HepG2 (cell line): ENCODE measurements around the gene NPDC1. TPM values are rescaled to one million over a fixed set of nuclear protein-coding genes. Genes with fewer than 3 reads are reported as not detected.

Experiments
- CREM ChIP-seq, 2 experiments: sonication (generic) in 1 of 2; formaldehyde crosslinking in 1 of 2; IDR thresholded peaks; 2 replicates each; pipeline versions ENCODE4 v1.4.0 to v1.6.1; 2016 to 2020; ENCODE audit warnings: antibody characterized with exemption in 1 of 2, mild to moderate bottlenecking in 1 of 2, missing genetic modification reagents in 1 of 2
- DZIP1 ChIP-seq: sonication (generic); formaldehyde crosslinking; IDR thresholded peaks from 2 replicates; pipeline ENCODE4 v1.5.0; 2020; ENCODE audit warnings: mild to moderate bottlenecking, missing genetic modification reagents
- HDAC1 ChIP-seq: sonication (generic); formaldehyde crosslinking; IDR thresholded peaks from 2 replicates; pipeline ENCODE4 v1.5.1; 2020; ENCODE audit warnings: mild to moderate bottlenecking, missing genetic modification reagents
- HIVEP1 ChIP-seq: sonication (generic); formaldehyde crosslinking; IDR thresholded peaks from 2 replicates; pipeline ENCODE4 v1.4.0; 2020; ENCODE audit warnings: mild to moderate bottlenecking, missing genetic modification reagents
- KDM6A ChIP-seq: IDR thresholded peaks from 2 replicates; pipeline ENCODE4 v1.6.1; 2016; ENCODE audit warnings: low read depth
- KIAA2018 ChIP-seq: sonication (generic); formaldehyde crosslinking; IDR thresholded peaks from 2 replicates; pipeline ENCODE4 v1.5.0; 2020; ENCODE audit warnings: mild to moderate bottlenecking, missing genetic modification reagents, borderline replicate concordance
- ZNF180 ChIP-seq: sonication (generic); formaldehyde crosslinking; IDR thresholded peaks from 2 replicates; pipeline ENCODE4 v1.4.0; 2020; ENCODE audit warnings: low read depth, missing genetic modification reagents, borderline replicate concordance
- ZNF484 ChIP-seq: sonication (generic); formaldehyde crosslinking; IDR thresholded peaks from 2 replicates; pipeline ENCODE4 v1.5.1; 2020; ENCODE audit warnings: mild to moderate bottlenecking, low read depth, missing genetic modification reagents, borderline replicate concordance
- ZNF747 ChIP-seq: sonication (generic); formaldehyde crosslinking; IDR thresholded peaks from 2 replicates; pipeline ENCODE4 v1.8.1; 2023; ENCODE audit warnings: missing genetic modification reagents, mild to moderate bottlenecking, borderline replicate concordance
- ZNF772 ChIP-seq: sonication (generic); formaldehyde crosslinking; IDR thresholded peaks from 2 replicates; pipeline ENCODE4 v1.5.0; 2020; ENCODE audit warnings: mild to moderate bottlenecking, missing genetic modification reagents
- ZSCAN5A ChIP-seq: sonication (generic); formaldehyde crosslinking; IDR thresholded peaks from 2 replicates; pipeline ENCODE4 v1.8.0; 2022; ENCODE audit warnings: mild to moderate bottlenecking, missing genetic modification reagents, borderline replicate concordance
- polyA plus RNA-seq, 8 experiments: library from polyadenylated mRNA; depleted of rRNA in 3 of 8; stranded (reverse) in 7 of 8; unstranded in 1 of 8; fragments of >200 nt; fragmentation: Illumina TruSeq in 4 of 8; extraction: Trizol in 4 of 8; gene quantifications; 2 replicates each; pipeline versions ENCODE4 v1.2.1 to v1.2.3, GENCODE V29; 2011 to 2016; ENCODE audit warnings: low read depth in 4 of 8, missing spikeins in 1 of 8, mixed read lengths in 1 of 8; ENCODE audit not compliant: insufficient read depth in 1 of 8
- total RNA-seq, 5 experiments: library from RNA; depleted of rRNA; stranded (reverse); fragments of >200 nt; fragmentation: Illumina TruSeq; extraction: Trizol; gene quantifications; 2 replicates each; pipeline ENCODE4 v1.2.3, GENCODE V29; 2016; ENCODE audit warnings: low read depth in 1 of 5
- TF ChIP-seq, protein P1 (sequence below): sonication (generic); formaldehyde crosslinking; IDR thresholded peaks from 2 replicates; pipeline ENCODE4 v1.8.0; 2022; ENCODE audit warnings: mild to moderate bottlenecking, missing genetic modification reagents; ENCODE audit not compliant: insufficient replicate concordance
- TF ChIP-seq, protein P2 (sequence below): sonication (generic); formaldehyde crosslinking; IDR thresholded peaks from 2 replicates; pipeline ENCODE4 v1.4.0; 2020; ENCODE audit warnings: mild to moderate bottlenecking, missing genetic modification reagents

NPDC1 gene
- total and polyA plus RNA-seq, 2 of the 13 experiments (the other 11 are each of a cell fraction or from before 2014, with no cell fraction given), result 0.84 to 5.4 TPM

DNA sequence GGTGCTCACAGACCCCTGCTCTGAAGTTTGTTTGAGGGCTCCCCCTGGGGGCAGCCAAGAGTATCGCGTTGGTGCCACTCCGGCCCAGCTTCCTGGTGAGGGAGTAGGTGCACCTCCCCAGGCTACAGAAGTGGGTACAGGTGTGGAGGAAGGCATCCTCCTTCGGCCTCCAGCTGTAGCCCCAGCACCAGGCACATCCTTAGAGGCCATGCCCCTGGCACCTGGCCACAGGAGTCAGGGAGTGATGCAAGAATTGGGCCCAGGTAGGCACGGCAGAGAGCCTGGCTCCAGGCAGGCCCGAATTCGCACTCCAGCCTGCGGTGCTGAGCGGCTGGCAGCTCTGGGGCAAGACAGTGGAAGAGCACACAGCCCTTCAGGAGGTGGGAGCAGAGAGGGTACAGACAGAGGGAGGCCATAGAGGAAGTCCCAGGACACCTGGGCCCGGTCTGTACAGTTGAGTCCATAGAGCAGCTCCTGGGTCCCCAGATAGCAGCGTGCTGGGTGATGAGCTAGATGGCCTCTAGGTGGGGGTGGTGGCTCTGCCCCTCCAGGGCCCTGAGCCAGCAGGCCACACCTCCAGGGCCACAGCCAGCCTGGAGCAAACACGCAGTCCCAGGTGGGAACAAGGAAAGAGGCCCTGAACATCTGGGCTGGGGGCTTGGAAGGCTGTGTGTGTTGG, 22.0 kb upstream of the NPDC1 start (continued):
- TF ChIP-seq KIAA2018 (CRISPR knock-in tag) (no peak), CREM (IDR thresholded peaks at IDR 0.05) (no peak), CREM (CRISPR knock-in tag; IDR thresholded peaks at IDR 0.05) (no peak), ZNF772 (CRISPR knock-in tag) (peak; percentile 55; the same call in 1 of the 2 replicates), ZSCAN5A (CRISPR knock-in tag) (0 out of 2 replicates have a peak, but pooled peaks have one; percentile 25), HDAC1 (CRISPR knock-in tag) (peak; percentile 89), HIVEP1 (CRISPR knock-in tag) (peak; percentile 65), KDM6A (CRISPR knock-in tag) (no peak), ZNF180 (CRISPR knock-in tag) (no peak), ZNF484 (0 out of 2 replicates have a peak, but pooled peaks have one; percentile 29), DZIP1 (CRISPR knock-in tag) (no peak), ZNF747 (peak; percentile 78)
- TF ChIP-seq, protein P1, sequence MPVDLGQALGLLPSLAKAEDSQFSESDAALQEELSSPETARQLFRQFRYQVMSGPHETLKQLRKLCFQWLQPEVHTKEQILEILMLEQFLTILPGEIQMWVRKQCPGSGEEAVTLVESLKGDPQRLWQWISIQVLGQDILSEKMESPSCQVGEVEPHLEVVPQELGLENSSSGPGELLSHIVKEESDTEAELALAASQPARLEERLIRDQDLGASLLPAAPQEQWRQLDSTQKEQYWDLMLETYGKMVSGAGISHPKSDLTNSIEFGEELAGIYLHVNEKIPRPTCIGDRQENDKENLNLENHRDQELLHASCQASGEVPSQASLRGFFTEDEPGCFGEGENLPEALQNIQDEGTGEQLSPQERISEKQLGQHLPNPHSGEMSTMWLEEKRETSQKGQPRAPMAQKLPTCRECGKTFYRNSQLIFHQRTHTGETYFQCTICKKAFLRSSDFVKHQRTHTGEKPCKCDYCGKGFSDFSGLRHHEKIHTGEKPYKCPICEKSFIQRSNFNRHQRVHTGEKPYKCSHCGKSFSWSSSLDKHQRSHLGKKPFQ (CRISPR knock-in tag), result no peak
- TF ChIP-seq, protein P2, sequence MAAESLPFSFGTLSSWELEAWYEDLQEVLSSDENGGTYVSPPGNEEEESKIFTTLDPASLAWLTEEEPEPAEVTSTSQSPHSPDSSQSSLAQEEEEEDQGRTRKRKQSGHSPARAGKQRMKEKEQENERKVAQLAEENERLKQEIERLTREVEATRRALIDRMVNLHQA (CRISPR knock-in tag), result no peak
